ENCODE measurements around the gene TMEM91. TPM values are rescaled to one million over a fixed set of nuclear protein-coding genes. Genes with fewer than 3 reads are reported as not detected.
A peak's percentile ranks its signal among the peaks of the same experiment; 100 is the strongest.
"Not testable (repeated sequence)": the region's sequence is repeated elsewhere in the genome, so short reads cannot be mapped to it uniquely, and the experiment has no call there.

Gene TMEM91
- total RNA-seq, 1 donor, result 6.2 TPM

DNA sequence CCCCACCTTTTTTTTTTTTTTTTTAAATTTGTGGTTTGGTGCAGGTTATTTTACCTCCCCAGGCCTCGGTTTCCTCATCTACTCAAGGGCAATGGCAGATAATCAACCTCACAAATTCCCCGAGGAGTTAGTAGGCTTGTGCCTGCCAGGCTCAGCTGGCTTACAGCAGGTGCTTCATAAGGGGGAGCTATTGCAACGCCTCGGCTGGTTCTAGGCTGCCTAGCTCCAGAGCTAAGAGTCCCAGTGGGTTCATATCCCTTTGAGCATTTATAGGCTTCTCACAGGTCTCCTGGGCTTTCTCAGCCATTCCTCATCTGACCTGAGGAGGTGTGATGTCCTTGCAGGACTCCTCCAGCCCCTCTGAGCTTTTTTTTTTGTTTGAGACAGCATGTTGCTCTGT lies 31.9 kb downstream of the TMEM91 start:
- Histone ChIP-seq H3K4me2 (ENCODE audit: insufficient read depth, low read length) (no peak overlapping the region), H3K4me3 (ENCODE audit: insufficient read depth, low read length) (no peak overlapping the region), H4K20me1 (ENCODE audit: insufficient read depth, low read length) (peaks cover 15% of the 10 kb centered on the region), H3K36me3 (ENCODE audit: insufficient read depth, low read length) (peaks cover 3% of the 10 kb centered on the region), H3K27me3 (ENCODE audit: insufficient read depth, low read length) (no peaks in the 10 kb centered on the region), H3K79me2 (ENCODE audit: insufficient read depth, low read length) (peaks cover 2% of the 10 kb centered on the region), H3K4me1 (ENCODE audit: insufficient read depth, low read length) (peaks cover 10% of the 10 kb centered on the region), H3K9me3 (ENCODE audit: low read depth, low read length) (no peaks in the 10 kb centered on the region), H2AFZ (ENCODE audit: low read length) (no peak overlapping the region), H3K27ac (ENCODE audit: low read depth, low read length) (no peak overlapping the region)
- TF ChIP-seq, protein P1, sequence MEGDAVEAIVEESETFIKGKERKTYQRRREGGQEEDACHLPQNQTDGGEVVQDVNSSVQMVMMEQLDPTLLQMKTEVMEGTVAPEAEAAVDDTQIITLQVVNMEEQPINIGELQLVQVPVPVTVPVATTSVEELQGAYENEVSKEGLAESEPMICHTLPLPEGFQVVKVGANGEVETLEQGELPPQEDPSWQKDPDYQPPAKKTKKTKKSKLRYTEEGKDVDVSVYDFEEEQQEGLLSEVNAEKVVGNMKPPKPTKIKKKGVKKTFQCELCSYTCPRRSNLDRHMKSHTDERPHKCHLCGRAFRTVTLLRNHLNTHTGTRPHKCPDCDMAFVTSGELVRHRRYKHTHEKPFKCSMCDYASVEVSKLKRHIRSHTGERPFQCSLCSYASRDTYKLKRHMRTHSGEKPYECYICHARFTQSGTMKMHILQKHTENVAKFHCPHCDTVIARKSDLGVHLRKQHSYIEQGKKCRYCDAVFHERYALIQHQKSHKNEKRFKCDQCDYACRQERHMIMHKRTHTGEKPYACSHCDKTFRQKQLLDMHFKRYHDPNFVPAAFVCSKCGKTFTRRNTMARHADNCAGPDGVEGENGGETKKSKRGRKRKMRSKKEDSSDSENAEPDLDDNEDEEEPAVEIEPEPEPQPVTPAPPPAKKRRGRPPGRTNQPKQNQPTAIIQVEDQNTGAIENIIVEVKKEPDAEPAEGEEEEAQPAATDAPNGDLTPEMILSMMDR (IDR thresholded peaks at IDR 0.05; ENCODE audit: extremely low read depth, low read depth, low read length), result no peak
- no peak for DNase-seq (ENCODE audit: insufficient read length, low spot score, missing footprints)

DNA sequence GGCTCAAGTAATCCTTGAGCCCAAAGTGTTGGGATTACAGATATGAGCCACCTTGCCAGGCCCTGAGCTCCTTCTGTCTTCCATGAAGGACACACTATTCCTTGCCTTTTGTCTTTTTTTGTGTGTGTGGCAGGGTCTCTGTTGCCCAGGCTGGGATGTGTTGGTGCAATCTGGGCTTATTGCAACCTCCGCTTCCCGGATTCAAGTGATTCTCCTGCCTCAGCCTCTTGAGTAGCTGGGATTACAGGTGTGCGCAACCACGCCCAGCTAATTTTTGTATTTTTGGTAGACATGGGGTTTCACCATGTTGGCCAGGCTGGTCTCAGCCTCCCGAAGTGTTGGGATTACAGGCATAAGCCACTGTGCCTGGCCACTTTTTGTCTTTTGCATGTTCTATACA lies 32.5 kb downstream of the TMEM91 start:
- not testable (repeated sequence) for H2AFZ ChIP-seq (ENCODE audit: low read length); H3K79me2 ChIP-seq (ENCODE audit: insufficient read depth, low read length); H3K27me3 ChIP-seq (ENCODE audit: insufficient read depth, low read length); H3K9me3 ChIP-seq (ENCODE audit: low read depth, low read length); DNase-seq (ENCODE audit: insufficient read length, low spot score, missing footprints); H3K36me3 ChIP-seq (ENCODE audit: insufficient read depth, low read length); H3K4me2 ChIP-seq (ENCODE audit: insufficient read depth, low read length); H3K27ac ChIP-seq (ENCODE audit: low read depth, low read length); H3K4me3 ChIP-seq (ENCODE audit: insufficient read depth, low read length)
- Histone ChIP-seq H4K20me1 (ENCODE audit: insufficient read depth, low read length) (peaks cover 15% of the 10 kb centered on the region), H3K4me1 (ENCODE audit: insufficient read depth, low read length) (peaks cover 10% of the 10 kb centered on the region)

DNA sequence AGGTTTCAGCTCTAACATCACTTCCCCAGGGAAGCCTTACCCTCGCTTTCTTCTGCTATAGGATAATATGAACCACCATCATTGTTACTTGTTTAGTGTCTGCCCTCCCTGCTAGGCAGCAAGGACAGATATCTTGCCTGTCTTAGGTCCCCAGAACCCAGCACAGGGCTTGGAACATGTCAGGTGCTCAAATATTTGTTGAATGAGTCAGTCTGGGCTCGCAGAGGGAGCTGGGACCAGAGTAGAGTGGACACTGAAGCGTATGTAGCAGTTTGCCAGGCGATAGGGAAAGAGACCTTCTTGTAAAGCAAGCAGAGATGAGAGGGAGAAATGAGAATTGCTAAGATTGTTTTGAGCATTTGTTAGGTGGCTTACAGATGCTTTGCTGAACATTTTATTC lies 33.0 kb downstream of the TMEM91 start:
- H3K4me1 ChIP-seq (ENCODE audit: insufficient read depth, low read length), result peaks cover 10% of the 10 kb centered on the region
- H3K27me3 ChIP-seq (ENCODE audit: insufficient read depth, low read length), result no peaks in the 10 kb centered on the region
- no peaks in the 10 kb centered on the region for H3K79me2 ChIP-seq (ENCODE audit: insufficient read depth, low read length)
- peaks cover 15% of the 10 kb centered on the region for H4K20me1 ChIP-seq (ENCODE audit: insufficient read depth, low read length)
- H3K4me3 ChIP-seq (ENCODE audit: insufficient read depth, low read length), result no peak overlapping the region
- no peak overlapping the region for H3K27ac ChIP-seq (ENCODE audit: low read depth, low read length)
- H3K4me2 ChIP-seq (ENCODE audit: insufficient read depth, low read length), result no peak overlapping the region
- TF ChIP-seq, protein P1 (IDR thresholded peaks at IDR 0.05; ENCODE audit: extremely low read depth, low read depth, low read length), result no peak
- DNase-seq (ENCODE audit: insufficient read length, low spot score, missing footprints), result peak; percentile 87
- no peaks in the 10 kb centered on the region for H3K9me3 ChIP-seq (ENCODE audit: low read depth, low read length)
- peaks cover 3% of the 10 kb centered on the region for H3K36me3 ChIP-seq (ENCODE audit: insufficient read depth, low read length)
- H2AFZ ChIP-seq (ENCODE audit: low read length), result no peak overlapping the region

DNA sequence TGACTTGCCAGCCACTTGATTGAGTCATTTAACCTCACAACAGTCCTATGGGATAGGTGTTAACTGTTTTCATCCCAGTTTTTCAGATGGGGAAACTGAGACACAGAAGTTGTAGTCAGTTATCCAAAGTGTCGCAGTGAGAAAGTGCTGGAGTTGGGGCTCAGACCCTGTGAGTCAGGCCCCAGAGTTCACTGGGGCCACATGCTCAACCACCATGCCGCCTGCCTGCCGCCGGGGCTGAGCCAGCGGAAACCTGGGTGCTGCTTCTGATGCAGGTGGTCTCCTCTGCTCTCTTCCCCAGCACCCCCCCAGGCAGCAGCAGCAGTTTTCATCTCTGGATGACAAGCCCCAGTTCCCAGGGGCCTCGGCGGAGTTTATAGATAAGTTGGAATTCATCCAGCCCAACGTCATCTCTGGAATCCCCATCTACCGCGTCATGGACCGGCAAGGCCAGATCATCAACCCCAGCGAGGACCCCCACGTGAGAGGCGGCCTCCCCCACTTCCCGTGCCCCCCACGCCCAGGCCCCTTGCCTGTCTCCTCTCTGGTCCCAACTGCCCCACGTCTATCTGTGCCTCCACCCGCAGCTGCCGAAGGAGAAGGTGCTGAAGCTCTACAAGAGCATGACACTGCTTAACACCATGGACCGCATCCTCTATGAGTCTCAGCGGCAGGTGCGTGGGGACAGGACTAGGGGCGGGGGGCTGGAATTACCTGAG lies 34.2 kb downstream of the TMEM91 start:
- DNase-seq (ENCODE audit: insufficient read length, low spot score, missing footprints), result peak; percentile 34
- Histone ChIP-seq H3K27ac (ENCODE audit: low read depth, low read length) (no peak overlapping the region), H3K4me1 (ENCODE audit: insufficient read depth, low read length) (peaks cover 10% of the 10 kb centered on the region), H3K4me3 (ENCODE audit: insufficient read depth, low read length) (no peak overlapping the region), H3K9me3 (ENCODE audit: low read depth, low read length) (no peaks in the 10 kb centered on the region), H2AFZ (ENCODE audit: low read length) (no peak overlapping the region), H3K36me3 (ENCODE audit: insufficient read depth, low read length) (peaks cover 5% of the 10 kb centered on the region), H4K20me1 (ENCODE audit: insufficient read depth, low read length) (peaks cover 10% of the 10 kb centered on the region), H3K79me2 (ENCODE audit: insufficient read depth, low read length) (no peaks in the 10 kb centered on the region), H3K27me3 (ENCODE audit: insufficient read depth, low read length) (no peaks in the 10 kb centered on the region), H3K4me2 (ENCODE audit: insufficient read depth, low read length) (no peak overlapping the region)
- TF ChIP-seq, protein P1 (IDR thresholded peaks at IDR 0.05; ENCODE audit: extremely low read depth, low read depth, low read length), result no peak
